Measurements from ENCODE around the gene SERPINE3.

The SERPINE3 gene

GRCh38 chr13:51311957-51312520 is 27.5 kb upstream of the SERPINE3 start:
- Histone ChIP-seq H3K4me1 (ENCODE audit: control insufficient read depth in 2 of 2, insufficient read depth in 2 of 2, low read length in 2 of 2) (no peaks in the 10 kb centered on the region), H3K9me3 (ENCODE audit: control insufficient read depth in 2 of 2, low read length in 2 of 2) (no peaks in the 10 kb centered on the region), H3K27me3 (ENCODE audit: control insufficient read depth in 2 of 2, insufficient read depth in 2 of 2, low read length in 2 of 2) (no peaks in the 10 kb centered on the region), H3K36me3 (ENCODE audit: control insufficient read depth in 2 of 2, insufficient read depth in 2 of 2, low read length in 2 of 2) (no peaks in the 10 kb centered on the region), H3K4me3 (ENCODE audit: low read length in 2 of 2) (no peak overlapping the region), H3K9ac (ENCODE audit: low read depth in 1 of 2, low read length in 2 of 2) (no peak overlapping the region), H3K27ac (ENCODE audit: low read depth in 2 of 2, low read length in 2 of 2) (no peak overlapping the region)

GRCh38 chr13:51313619-51314018 is 25.9 kb upstream of the SERPINE3 start:
- Histone ChIP-seq H3K9ac (ENCODE audit: low read depth in 1 of 2, low read length in 2 of 2) (no peak overlapping the region), H3K9me3 (ENCODE audit: control insufficient read depth in 2 of 2, low read length in 2 of 2) (no peaks in the 10 kb centered on the region), H3K36me3 (ENCODE audit: control insufficient read depth in 2 of 2, insufficient read depth in 2 of 2, low read length in 2 of 2) (no peaks in the 10 kb centered on the region), H3K27ac (ENCODE audit: low read depth in 2 of 2, low read length in 2 of 2) (no peak overlapping the region), H3K27me3 (ENCODE audit: control insufficient read depth in 2 of 2, insufficient read depth in 2 of 2, low read length in 2 of 2) (no peaks in the 10 kb centered on the region), H3K4me1 (ENCODE audit: control insufficient read depth in 2 of 2, insufficient read depth in 2 of 2, low read length in 2 of 2) (no peaks in the 10 kb centered on the region), H3K4me3 (ENCODE audit: low read length in 2 of 2) (no peak overlapping the region)

- Histone ChIP-seq H3K9me3 (ENCODE audit: control insufficient read depth in 2 of 2, low read length in 2 of 2) (no peaks in the 10 kb centered on the region), H3K27ac (ENCODE audit: low read depth in 2 of 2, low read length in 2 of 2) (no peak overlapping the region)
Observed at GRCh38 chr13:51317262-51317661, 22.2 kb upstream of the SERPINE3 start.

GRCh38 chr13:51318015-51318414 is 21.5 kb upstream of the SERPINE3 start:
- Histone ChIP-seq H3K36me3 (ENCODE audit: control insufficient read depth in 2 of 2, insufficient read depth in 2 of 2, low read length in 2 of 2) (no peaks in the 10 kb centered on the region), H3K27me3 (ENCODE audit: control insufficient read depth in 2 of 2, insufficient read depth in 2 of 2, low read length in 2 of 2) (no peaks in the 10 kb centered on the region), H3K9ac (ENCODE audit: low read depth in 1 of 2, low read length in 2 of 2) (no peak overlapping the region), H3K4me3 (ENCODE audit: low read length in 2 of 2) (no peak overlapping the region), H3K9me3 (ENCODE audit: control insufficient read depth in 2 of 2, low read length in 2 of 2) (no peaks in the 10 kb centered on the region), H3K4me1 (ENCODE audit: control insufficient read depth in 2 of 2, insufficient read depth in 2 of 2, low read length in 2 of 2) (no peaks in the 10 kb centered on the region), H3K27ac (ENCODE audit: low read depth in 2 of 2, low read length in 2 of 2) (no peak overlapping the region)

More at GRCh38 chr13:51317262-51317661, 22.2 kb upstream of the SERPINE3 start:
- no peak overlapping the region for H3K4me3 ChIP-seq (ENCODE audit: low read length in 2 of 2)
- no peaks in the 10 kb centered on the region for H3K4me1 ChIP-seq (ENCODE audit: control insufficient read depth in 2 of 2, insufficient read depth in 2 of 2, low read length in 2 of 2)
- H3K27me3 ChIP-seq (ENCODE audit: control insufficient read depth in 2 of 2, insufficient read depth in 2 of 2, low read length in 2 of 2) = no peaks in the 10 kb centered on the region
- no peaks in the 10 kb centered on the region for H3K36me3 ChIP-seq (ENCODE audit: control insufficient read depth in 2 of 2, insufficient read depth in 2 of 2, low read length in 2 of 2)
- H3K9ac ChIP-seq (ENCODE audit: low read depth in 1 of 2, low read length in 2 of 2) = no peak overlapping the region

GRCh38 chr13:51318876-51319275 is 20.6 kb upstream of the SERPINE3 start:
- no peaks in the 10 kb centered on the region for H3K27me3 ChIP-seq (ENCODE audit: control insufficient read depth in 2 of 2, insufficient read depth in 2 of 2, low read length in 2 of 2)
- H3K27ac ChIP-seq (ENCODE audit: low read depth in 2 of 2, low read length in 2 of 2) = no peak overlapping the region
- no peak overlapping the region for H3K4me3 ChIP-seq (ENCODE audit: low read length in 2 of 2)
- H3K4me1 ChIP-seq (ENCODE audit: control insufficient read depth in 2 of 2, insufficient read depth in 2 of 2, low read length in 2 of 2) = no peaks in the 10 kb centered on the region
- no peaks in the 10 kb centered on the region for H3K36me3 ChIP-seq (ENCODE audit: control insufficient read depth in 2 of 2, insufficient read depth in 2 of 2, low read length in 2 of 2)
- no peaks in the 10 kb centered on the region for H3K9me3 ChIP-seq (ENCODE audit: control insufficient read depth in 2 of 2, low read length in 2 of 2)
- no peak overlapping the region for H3K9ac ChIP-seq (ENCODE audit: low read depth in 1 of 2, low read length in 2 of 2)

GRCh38 chr13:51321836-51322235 is 17.7 kb upstream of the SERPINE3 start:
- Histone ChIP-seq H3K4me1 (ENCODE audit: control insufficient read depth in 2 of 2, insufficient read depth in 2 of 2, low read length in 2 of 2) (no peaks in the 10 kb centered on the region), H3K27ac (ENCODE audit: low read depth in 2 of 2, low read length in 2 of 2) (no peak overlapping the region), H3K9ac (ENCODE audit: low read depth in 1 of 2, low read length in 2 of 2) (no peak overlapping the region), H3K36me3 (ENCODE audit: control insufficient read depth in 2 of 2, insufficient read depth in 2 of 2, low read length in 2 of 2) (no peaks in the 10 kb centered on the region), H3K9me3 (ENCODE audit: control insufficient read depth in 2 of 2, low read length in 2 of 2) (no peaks in the 10 kb centered on the region), H3K4me3 (ENCODE audit: low read length in 2 of 2) (no peak overlapping the region), H3K27me3 (ENCODE audit: control insufficient read depth in 2 of 2, insufficient read depth in 2 of 2, low read length in 2 of 2) (no peaks in the 10 kb centered on the region)

- H3K27ac ChIP-seq (ENCODE audit: low read depth in 2 of 2, low read length in 2 of 2) = no peak overlapping the region
- H3K36me3 ChIP-seq (ENCODE audit: control insufficient read depth in 2 of 2, insufficient read depth in 2 of 2, low read length in 2 of 2) = no peaks in the 10 kb centered on the region
- no peak overlapping the region for H3K9ac ChIP-seq (ENCODE audit: low read depth in 1 of 2, low read length in 2 of 2)
- no peaks in the 10 kb centered on the region for H3K4me1 ChIP-seq (ENCODE audit: control insufficient read depth in 2 of 2, insufficient read depth in 2 of 2, low read length in 2 of 2)
- H3K9me3 ChIP-seq (ENCODE audit: control insufficient read depth in 2 of 2, low read length in 2 of 2) = no peaks in the 10 kb centered on the region
- no peaks in the 10 kb centered on the region for H3K27me3 ChIP-seq (ENCODE audit: control insufficient read depth in 2 of 2, insufficient read depth in 2 of 2, low read length in 2 of 2)
- H3K4me3 ChIP-seq (ENCODE audit: low read length in 2 of 2) = no peak overlapping the region
Observed at GRCh38 chr13:51322826-51323225, 16.7 kb upstream of the SERPINE3 start.

- Histone ChIP-seq H3K27me3 (ENCODE audit: control insufficient read depth in 2 of 2, insufficient read depth in 2 of 2, low read length in 2 of 2) (no peaks in the 10 kb centered on the region), H3K9ac (ENCODE audit: low read depth in 1 of 2, low read length in 2 of 2) (no peak overlapping the region), H3K9me3 (ENCODE audit: control insufficient read depth in 2 of 2, low read length in 2 of 2) (no peaks in the 10 kb centered on the region), H3K36me3 (ENCODE audit: control insufficient read depth in 2 of 2, insufficient read depth in 2 of 2, low read length in 2 of 2) (no peaks in the 10 kb centered on the region), H3K4me3 (ENCODE audit: low read length in 2 of 2) (no peak overlapping the region), H3K27ac (ENCODE audit: low read depth in 2 of 2, low read length in 2 of 2) (no peak overlapping the region), H3K4me1 (ENCODE audit: control insufficient read depth in 2 of 2, insufficient read depth in 2 of 2, low read length in 2 of 2) (no peaks in the 10 kb centered on the region)
Observed at GRCh38 chr13:51323824-51324511, 15.5 kb upstream of the SERPINE3 start.

GRCh38 chr13:51324714-51325420 is 14.6 kb upstream of the SERPINE3 start:
- no peak overlapping the region for H3K4me3 ChIP-seq (ENCODE audit: low read length in 2 of 2)
- no peaks in the 10 kb centered on the region for H3K9me3 ChIP-seq (ENCODE audit: control insufficient read depth in 2 of 2, low read length in 2 of 2)
- no peaks in the 10 kb centered on the region for H3K4me1 ChIP-seq (ENCODE audit: control insufficient read depth in 2 of 2, insufficient read depth in 2 of 2, low read length in 2 of 2)
- H3K36me3 ChIP-seq (ENCODE audit: control insufficient read depth in 2 of 2, insufficient read depth in 2 of 2, low read length in 2 of 2) = no peaks in the 10 kb centered on the region
- no peak overlapping the region for H3K9ac ChIP-seq (ENCODE audit: low read depth in 1 of 2, low read length in 2 of 2)
- no peak overlapping the region for H3K27ac ChIP-seq (ENCODE audit: low read depth in 2 of 2, low read length in 2 of 2)
- no peaks in the 10 kb centered on the region for H3K27me3 ChIP-seq (ENCODE audit: control insufficient read depth in 2 of 2, insufficient read depth in 2 of 2, low read length in 2 of 2)

- H3K36me3 ChIP-seq (ENCODE audit: control insufficient read depth in 2 of 2, insufficient read depth in 2 of 2, low read length in 2 of 2) = no peaks in the 10 kb centered on the region
- H3K27me3 ChIP-seq (ENCODE audit: control insufficient read depth in 2 of 2, insufficient read depth in 2 of 2, low read length in 2 of 2) = no peaks in the 10 kb centered on the region
- H3K9ac ChIP-seq (ENCODE audit: low read depth in 1 of 2, low read length in 2 of 2) = no peak overlapping the region
- H3K4me3 ChIP-seq (ENCODE audit: low read length in 2 of 2) = no peak overlapping the region
- no peak overlapping the region for H3K27ac ChIP-seq (ENCODE audit: low read depth in 2 of 2, low read length in 2 of 2)
- no peaks in the 10 kb centered on the region for H3K9me3 ChIP-seq (ENCODE audit: control insufficient read depth in 2 of 2, low read length in 2 of 2)
- H3K4me1 ChIP-seq (ENCODE audit: control insufficient read depth in 2 of 2, insufficient read depth in 2 of 2, low read length in 2 of 2) = no peaks in the 10 kb centered on the region
Observed at GRCh38 chr13:51325837-51326236, 13.7 kb upstream of the SERPINE3 start.

All from mucosa of rectum (tissue), 2 donors.